NOMO-1 (cell line): ENCODE measurements around the gene TMEM121.

Experiments
- DNase-seq, 2 experiments: peaks; one replicate each; lab custom pipeline; 2025; ENCODE audit not compliant: unreplicated experiment in 2 of 2; lab: John Stamatoyannopoulos, UW

The TMEM121 gene

DNA sequence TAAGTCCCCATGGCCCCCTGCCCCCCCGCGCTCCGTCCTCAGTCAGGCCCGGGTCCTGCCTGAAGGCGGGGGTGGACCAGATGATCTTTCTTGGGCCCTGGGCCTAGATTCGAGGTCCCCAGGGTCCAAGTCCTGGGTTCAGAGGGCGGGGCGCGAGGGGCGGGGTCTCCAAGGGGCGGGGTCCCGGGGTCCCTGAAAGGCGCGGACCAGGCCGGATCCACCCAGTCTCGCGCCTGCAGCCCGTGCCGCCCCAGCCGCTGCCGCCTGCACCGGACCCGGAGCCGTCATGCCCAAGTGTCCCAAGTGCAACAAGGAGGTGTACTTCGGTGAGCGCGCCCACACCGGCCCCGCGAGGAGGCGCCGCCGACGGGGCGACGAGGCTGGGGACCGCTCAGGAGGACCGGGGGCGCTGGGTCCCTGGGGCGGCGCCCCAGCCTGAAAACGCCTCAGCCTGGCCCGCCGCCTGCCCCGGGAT, 39.4 kb upstream of the TMEM121 start:
- DNase-seq, result peak; percentile 14 to 45

GRCh38 chr14:105487449-105487985, 38.9 kb upstream of the TMEM121 start:
- peak; percentile 66 to 77 for DNase-seq

DNA sequence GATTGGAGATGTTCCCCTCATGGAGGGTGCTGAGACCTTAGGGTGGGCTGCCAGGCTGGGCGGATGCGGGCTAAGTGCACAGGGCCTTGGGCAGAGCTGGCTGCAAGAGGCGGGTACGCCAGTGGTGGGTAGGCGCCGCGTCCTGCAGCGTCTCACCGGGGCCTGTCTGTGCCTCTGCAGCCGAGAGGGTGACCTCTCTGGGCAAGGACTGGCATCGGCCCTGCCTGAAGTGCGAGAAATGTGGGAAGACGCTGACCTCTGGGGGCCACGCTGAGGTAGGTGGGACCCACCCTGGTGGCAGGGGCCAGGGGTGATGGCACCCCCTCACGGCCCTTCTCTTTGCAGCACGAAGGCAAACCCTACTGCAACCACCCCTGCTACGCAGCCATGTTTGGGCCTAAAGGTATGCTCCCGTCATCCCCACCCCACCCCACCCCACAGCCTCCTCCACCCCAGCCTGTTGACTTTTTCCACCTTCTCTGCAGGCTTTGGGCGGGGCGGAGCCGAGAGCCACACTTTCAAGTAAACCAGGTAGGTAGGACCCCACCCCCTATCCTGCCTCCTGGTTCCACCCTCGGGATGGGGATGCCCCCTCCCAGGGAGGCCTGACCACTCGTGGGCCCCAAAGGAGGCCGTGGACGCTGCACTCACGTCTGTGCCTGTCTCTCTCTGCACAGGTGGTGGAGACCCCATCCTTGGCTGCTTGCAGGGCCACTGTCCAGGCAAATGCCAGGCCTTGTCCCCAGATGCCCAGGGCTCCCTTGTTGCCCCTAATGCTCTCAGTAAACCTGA, 38.2 kb upstream of the TMEM121 start:
- peak in 1 of 2 experiments; percentile 10 for DNase-seq

DNA sequence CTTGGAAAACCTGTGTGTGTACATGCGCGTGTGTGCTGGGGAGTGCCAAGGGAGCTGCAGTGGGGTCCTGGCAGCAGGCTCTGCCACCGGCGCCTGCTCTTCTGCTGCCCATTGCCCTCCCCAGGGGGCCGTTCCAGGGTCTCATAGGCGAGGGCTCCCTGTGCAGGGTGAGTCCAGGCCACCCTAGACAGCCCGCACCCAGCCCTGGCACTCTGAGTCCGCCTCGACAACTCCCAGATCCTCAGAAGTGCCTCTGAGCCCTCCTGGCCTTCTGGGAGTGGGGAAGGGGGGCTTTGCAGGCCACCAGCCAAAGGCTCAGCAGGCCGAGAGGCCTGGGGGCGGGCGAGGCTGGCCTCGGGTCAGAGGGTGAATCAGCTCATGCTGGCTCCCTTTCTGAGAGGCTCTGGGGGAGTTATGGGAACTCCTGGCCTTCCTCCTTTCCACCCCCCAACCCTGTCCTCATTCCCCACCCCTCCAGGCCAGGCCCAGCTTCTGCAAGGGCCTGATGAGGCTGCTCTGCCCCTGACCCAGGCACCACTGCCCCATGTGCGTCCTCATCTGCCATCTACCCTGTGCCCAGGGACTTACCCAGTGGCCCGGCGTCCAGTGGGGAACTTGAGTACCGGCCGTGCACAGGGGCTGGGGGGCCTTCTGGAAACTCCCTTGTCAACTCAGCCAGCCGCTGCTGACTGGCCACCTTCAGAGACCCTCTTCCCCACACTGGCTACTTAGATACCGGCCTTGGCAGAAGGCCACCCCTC, 37.4 kb upstream of the TMEM121 start:
- DNase-seq, result no peak

GRCh38 chr14:105489542-105490266, 36.7 kb upstream of the TMEM121 start:
- DNase-seq, result peak; percentile 82 to 87

DNA sequence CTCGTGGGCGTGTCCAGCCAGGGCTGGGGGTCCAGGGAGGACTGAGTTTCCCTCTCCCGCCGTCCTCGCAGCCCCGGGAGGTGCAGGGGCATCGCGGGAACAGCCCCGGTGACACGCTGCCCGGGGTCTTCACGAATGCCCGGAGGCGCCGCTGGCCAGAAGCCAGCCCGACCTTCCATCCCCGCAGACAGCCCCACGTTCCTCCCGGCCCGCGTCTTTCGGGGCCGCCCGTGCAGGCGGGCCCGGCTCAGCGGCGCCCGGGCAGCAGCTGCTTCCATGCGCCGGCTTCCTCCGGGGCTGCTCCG, 36.2 kb upstream of the TMEM121 start:
- no peak for DNase-seq

GRCh38 chr14:105490572-105491365, 35.6 kb upstream of the TMEM121 start, which contains the start of gene TEDC1:
TEDC1 (plus strand) TSS chr14:105491246; CDS start chr14:105491376, 130 bp downstream.
- peak; percentile 100 for DNase-seq

GRCh38 chr14:105491366-105491973, 34.9 kb upstream of the TMEM121 start:
- peak; percentile 40 to 70 for DNase-seq

- no peak for DNase-seq
Measured at GRCh38 chr14:105492031-105492970, 34.1 kb upstream of the TMEM121 start.

DNA sequence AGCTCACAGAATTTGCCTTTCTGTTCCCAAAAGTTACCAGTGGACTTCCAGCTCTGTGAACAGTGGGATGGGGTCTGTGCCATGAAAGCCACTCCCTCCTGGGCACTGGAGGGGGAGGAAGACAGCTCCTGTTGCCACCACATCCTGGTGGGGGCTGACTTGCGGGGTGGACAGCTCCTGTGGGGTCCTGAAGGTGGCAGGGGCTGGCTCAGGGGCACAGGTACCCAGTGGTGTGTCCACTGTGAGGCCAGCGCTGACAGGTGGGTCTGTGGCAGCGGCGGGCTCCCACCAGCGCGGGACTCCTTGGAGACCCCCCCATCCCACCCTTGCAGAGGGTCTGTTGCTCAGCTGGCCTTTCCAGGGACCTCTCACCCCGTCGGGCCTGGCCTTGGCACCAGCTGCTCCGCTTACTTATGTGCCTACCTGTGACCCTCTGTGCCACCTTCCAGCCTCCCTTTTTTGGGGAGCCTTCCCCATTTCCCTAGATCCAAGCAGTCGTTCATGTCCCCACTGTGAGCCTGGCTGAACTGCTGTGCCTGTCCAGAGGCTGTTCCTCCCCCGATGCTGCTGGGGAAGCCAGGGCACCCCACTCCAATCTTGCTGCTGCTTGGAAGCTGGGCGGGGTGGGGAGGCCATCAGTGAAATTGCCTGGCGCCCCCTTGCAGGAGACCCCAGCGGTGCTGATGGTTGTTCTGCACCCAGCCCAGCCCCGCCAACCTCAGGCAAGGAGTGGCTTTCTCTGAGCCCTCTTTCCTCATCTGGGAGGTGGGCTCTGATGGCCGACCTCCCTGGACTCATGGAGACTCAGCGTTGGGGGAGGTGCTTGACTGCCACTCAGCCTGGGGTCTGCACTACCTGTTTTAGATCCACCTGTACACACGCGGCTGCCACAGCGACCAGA, 33.2 kb upstream of the TMEM121 start:
- no peak for DNase-seq

- no peak for DNase-seq
Measured at GRCh38 chr14:105493921-105494605, 32.3 kb upstream of the TMEM121 start.

DNA sequence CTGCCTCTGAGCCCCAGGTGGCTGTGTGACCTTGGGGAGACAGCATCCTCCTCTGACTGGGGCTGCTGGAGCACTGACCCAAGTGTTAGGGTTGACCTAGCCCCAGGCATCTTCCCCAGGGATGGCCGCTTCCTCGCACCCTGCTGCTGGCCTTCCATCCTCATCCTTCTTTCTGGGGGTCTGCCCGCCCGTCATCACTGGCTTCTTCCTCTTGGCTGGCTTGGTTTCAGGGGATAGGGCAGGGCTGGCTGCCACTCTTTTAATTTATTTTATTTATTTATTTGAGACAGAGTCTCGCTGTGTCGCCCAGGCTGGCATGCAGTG, 31.8 kb upstream of the TMEM121 start:
- no peak for DNase-seq

GRCh38 chr14:105495101-105495989, 31.0 kb upstream of the TMEM121 start:
- no peak for DNase-seq

DNA sequence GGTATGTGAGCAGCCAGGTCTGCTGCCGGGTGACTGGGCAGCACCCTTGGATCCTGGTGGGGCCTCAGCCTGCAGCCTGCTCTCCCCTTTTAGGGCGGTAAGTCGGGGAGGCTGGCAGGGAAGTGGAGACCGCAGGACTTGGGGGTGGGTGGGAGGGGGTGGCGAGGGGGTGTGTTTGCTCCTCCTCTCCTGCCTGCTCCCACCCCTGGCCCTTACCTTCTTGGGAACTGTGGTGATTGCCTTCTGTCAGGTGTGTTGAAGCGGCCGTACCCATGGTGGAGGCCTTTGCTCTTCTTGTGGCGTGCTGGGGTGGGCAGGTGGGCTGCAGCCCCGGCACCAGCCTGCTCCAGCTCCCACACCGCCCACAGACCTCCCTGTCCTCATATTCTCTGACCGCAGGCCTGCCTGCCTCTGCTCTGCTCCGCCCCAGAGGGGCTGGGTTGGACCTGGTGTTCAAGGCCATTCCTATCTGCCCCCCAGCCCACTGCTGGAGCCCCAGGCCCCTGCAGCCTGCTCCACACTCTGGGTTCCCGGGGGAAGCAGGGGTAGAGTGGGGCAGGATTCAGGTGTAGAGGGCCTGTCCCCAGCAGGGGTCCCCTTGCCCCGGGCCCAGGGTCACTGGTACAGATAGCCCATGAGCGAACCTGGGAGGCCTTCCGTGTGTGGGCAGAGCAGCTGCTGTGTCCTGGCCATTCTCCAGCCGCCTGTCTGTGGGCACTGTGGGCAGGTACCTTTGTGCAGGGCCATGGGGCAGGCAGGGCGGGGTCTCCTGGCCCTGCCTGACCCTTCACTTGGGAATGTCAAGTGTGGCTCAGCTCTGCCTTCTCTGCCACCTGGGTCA, 30.2 kb upstream of the TMEM121 start:
- DNase-seq, result no peak

DNA sequence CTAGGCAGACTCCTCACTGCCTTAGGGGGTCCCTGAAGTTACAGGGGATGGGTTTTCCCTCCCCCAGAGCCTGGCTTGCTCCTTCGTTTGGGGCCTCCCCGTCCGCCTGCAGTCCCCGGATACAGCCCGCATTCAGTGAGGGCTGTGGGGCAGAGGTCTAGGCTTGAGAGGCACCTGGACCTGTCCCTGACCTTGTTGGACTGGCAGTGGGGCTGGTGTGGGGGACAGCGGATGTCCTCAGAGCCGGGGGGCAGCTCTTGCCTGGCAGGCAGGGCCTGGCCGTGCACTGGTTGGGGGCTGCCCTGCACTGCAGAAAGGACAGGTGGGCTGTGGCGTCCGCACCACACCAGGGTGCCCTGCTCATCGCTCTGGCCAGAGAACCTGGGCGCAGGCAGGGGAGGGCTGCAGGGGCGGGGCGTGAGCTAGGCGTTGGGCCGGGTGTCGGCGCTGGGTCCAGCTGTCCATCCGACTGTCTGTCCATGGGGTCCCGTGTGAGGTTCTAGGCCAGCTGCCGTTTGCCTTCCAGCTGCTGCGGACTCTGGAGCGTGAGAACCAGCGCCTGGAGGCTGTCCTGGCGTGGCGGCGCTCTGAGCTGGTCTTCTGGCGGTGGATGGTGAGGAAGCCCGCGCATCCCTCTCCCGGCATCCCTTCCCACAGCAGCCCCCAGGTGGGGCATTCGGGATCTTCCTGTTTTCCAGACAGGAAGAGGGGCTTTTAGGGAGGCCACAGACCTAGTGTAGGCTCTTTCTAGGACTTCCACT, 29.4 kb upstream of the TMEM121 start:
- no peak for DNase-seq
